Transverse colon (tissue), 4 donors: ENCODE results near the gene CTNNAL1.

Experiments
- EP300 ChIP-seq: sonication (generic); formaldehyde crosslinking; IDR thresholded peaks from one replicate; pipeline ENCODE4 v1.6.1; 2017; ENCODE audit warnings: antibody characterized with exemption, low read depth
- POLR2A ChIP-seq: fragments of 450-650 bp; IDR thresholded peaks from one replicate; pipeline ENCODE4 v1.6.1; 2016; ENCODE audit warnings: antibody characterized with exemption, mild to moderate bottlenecking, moderate library complexity
- POLR2AphosphoS5 ChIP-seq, 3 donors: sonication (generic); formaldehyde crosslinking; IDR thresholded peaks; one replicate each; pipeline ENCODE4 v1.6.1; 2016; ENCODE audit warnings: antibody characterized with exemption in 3 of 3
- TF ChIP-seq, protein P1 (sequence below), 5 experiments: fragments of 200-600 bp in 3 of 5; fragments of 450-650 bp in 2 of 5; sonication (generic) in 3 of 5; IDR thresholded peaks; 1 replicate in 2 of 5; 2 replicates in 3 of 5; pipeline ENCODE4 v1.5.1; 2016 to 2017; ENCODE audit warnings: antibody characterized with exemption in 5 of 5, inconsistent platforms in 3 of 5, mild to moderate bottlenecking in 2 of 5, moderate library complexity in 1 of 5

- TF ChIP-seq POLR2AphosphoS5 (IDR thresholded peaks at IDR 0.05) (no peak), EP300 (no peak), POLR2A (no peak)
- TF ChIP-seq, protein P1, sequence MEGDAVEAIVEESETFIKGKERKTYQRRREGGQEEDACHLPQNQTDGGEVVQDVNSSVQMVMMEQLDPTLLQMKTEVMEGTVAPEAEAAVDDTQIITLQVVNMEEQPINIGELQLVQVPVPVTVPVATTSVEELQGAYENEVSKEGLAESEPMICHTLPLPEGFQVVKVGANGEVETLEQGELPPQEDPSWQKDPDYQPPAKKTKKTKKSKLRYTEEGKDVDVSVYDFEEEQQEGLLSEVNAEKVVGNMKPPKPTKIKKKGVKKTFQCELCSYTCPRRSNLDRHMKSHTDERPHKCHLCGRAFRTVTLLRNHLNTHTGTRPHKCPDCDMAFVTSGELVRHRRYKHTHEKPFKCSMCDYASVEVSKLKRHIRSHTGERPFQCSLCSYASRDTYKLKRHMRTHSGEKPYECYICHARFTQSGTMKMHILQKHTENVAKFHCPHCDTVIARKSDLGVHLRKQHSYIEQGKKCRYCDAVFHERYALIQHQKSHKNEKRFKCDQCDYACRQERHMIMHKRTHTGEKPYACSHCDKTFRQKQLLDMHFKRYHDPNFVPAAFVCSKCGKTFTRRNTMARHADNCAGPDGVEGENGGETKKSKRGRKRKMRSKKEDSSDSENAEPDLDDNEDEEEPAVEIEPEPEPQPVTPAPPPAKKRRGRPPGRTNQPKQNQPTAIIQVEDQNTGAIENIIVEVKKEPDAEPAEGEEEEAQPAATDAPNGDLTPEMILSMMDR (IDR thresholded peaks at IDR 0.05): no peak
Measured at GRCh38 chr9:109052416-109052815, 39.1 kb upstream of the CTNNAL1 start.
